ENCODE data around the gene FBXO4. TPM values are rescaled to one million over a fixed set of nuclear protein-coding genes. Genes with fewer than 3 reads are reported as not detected.

Gene FBXO4
- total and polyA plus RNA-seq, 2 experiments from 2014 or later = 0.63 to 0.74 TPM

DNA sequence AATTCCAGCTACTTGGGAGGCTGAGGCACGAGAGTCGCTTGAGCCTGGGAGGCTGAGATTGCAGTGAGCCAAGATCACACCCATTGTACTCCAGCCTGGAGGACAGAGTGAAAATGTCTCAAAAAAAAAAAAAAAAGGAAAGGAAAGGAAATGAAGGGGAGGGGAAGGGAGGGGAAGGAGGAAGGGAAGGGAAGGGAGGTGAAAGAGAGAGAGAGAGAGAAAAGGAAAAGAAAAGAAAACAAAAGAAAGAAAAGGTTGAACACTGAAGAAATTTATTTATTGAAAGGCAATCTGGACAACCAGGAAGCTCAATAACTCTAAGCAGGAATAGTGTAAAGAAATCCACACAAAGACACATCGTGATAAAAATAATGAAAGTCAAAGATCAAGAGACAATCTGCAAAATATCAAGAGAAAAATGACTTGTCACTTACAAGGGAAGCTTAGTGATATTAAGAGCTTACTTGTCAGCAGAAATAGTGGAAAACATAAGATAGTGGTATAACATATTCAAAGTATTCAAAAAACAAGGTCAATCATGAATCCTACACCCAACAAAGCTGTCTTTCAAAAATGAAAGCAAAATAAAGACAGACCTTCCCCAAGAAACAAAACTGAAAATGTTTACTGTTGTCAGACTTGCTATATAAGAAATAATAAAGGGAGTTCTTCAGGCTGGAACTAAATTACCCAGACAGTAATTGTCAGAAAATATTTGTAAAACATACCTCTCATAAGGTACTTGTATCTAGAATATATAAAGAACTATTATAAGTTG is 31.8 kb upstream of the FBXO4 start:
- Mint-ChIP-seq H3K4me3 (no peak overlapping the region), H3K36me3 (ENCODE audit: low read depth) (no peaks in the 10 kb centered on the region), H3K4me1 (no peaks in the 10 kb centered on the region), H3K27me3 (ENCODE audit: insufficient read depth, low read depth, poor library complexity) (peaks cover 3% of the 10 kb centered on the region), H3K9me3 (peaks cover 21% of the 10 kb centered on the region), H3K27ac (no peak overlapping the region)
- Histone ChIP-seq H3K27me3 (ENCODE audit: insufficient read depth) (no peaks in the 10 kb centered on the region), H2AFZ (no peak overlapping the region), H3K36me3 (ENCODE audit: insufficient read depth) (no peaks in the 10 kb centered on the region), H3K4me3 (no peak overlapping the region), H3K79me2 (replicated peaks; ENCODE audit: insufficient read depth) (no peaks in the 10 kb centered on the region), H3K4me1 (ENCODE audit: insufficient read depth) (no peaks in the 10 kb centered on the region), H4K20me1 (replicated peaks; ENCODE audit: insufficient read depth) (no peaks in the 10 kb centered on the region), H3K9me2 (ENCODE audit: insufficient read depth) (0 out of 2 replicates have a peak, but pooled peaks cover 7% of the 10 kb centered on the region), H3F3A (replicated peaks; ENCODE audit: low read depth) (no peaks in the 10 kb centered on the region), H3K4me2 (no peak overlapping the region), H3K27ac (ENCODE audit: low read depth) (no peak overlapping the region)
- ATAC-seq (no peak), DNase-seq (ENCODE audit: low spot score) (no peak)
- TF ChIP-seq ZNF114 (CRISPR knock-in tag; IDR thresholded peaks at IDR 0.05) (no peak), EZH2phosphoT487 (IDR thresholded peaks at IDR 0.05; ENCODE audit: unreplicated experiment) (no peak)

GRCh38 chr5:41896230-41896629 is 28.9 kb upstream of the FBXO4 start:
- Histone ChIP-seq H4K20me1 (replicated peaks; ENCODE audit: insufficient read depth) (no peaks in the 10 kb centered on the region), H3K79me2 (replicated peaks; ENCODE audit: insufficient read depth) (no peaks in the 10 kb centered on the region), H3K27ac (ENCODE audit: low read depth) (no peak overlapping the region), H3K4me1 (ENCODE audit: insufficient read depth) (no peaks in the 10 kb centered on the region), H3K4me2 (no peak overlapping the region), H3K9me2 (ENCODE audit: insufficient read depth) (no peaks in the 10 kb centered on the region; the same call in 1 of the 2 replicates), H3K36me3 (ENCODE audit: insufficient read depth) (no peaks in the 10 kb centered on the region), H3K27me3 (ENCODE audit: insufficient read depth) (no peaks in the 10 kb centered on the region), H3K4me3 (no peak overlapping the region), H3F3A (replicated peaks; ENCODE audit: low read depth) (no peaks in the 10 kb centered on the region), H2AFZ (peak overlapping the region; percentile 90)
- Mint-ChIP-seq H3K36me3 (ENCODE audit: low read depth) (no peaks in the 10 kb centered on the region), H3K27me3 (ENCODE audit: insufficient read depth, low read depth, poor library complexity) (peaks cover 2% of the 10 kb centered on the region), H3K27ac (no peak overlapping the region), H3K4me3 (no peak overlapping the region), H3K9me3 (peaks cover 5% of the 10 kb centered on the region), H3K4me1 (peaks cover 4% of the 10 kb centered on the region; the same call in 1 of the 3 replicates)
- TF ChIP-seq, protein P1, sequence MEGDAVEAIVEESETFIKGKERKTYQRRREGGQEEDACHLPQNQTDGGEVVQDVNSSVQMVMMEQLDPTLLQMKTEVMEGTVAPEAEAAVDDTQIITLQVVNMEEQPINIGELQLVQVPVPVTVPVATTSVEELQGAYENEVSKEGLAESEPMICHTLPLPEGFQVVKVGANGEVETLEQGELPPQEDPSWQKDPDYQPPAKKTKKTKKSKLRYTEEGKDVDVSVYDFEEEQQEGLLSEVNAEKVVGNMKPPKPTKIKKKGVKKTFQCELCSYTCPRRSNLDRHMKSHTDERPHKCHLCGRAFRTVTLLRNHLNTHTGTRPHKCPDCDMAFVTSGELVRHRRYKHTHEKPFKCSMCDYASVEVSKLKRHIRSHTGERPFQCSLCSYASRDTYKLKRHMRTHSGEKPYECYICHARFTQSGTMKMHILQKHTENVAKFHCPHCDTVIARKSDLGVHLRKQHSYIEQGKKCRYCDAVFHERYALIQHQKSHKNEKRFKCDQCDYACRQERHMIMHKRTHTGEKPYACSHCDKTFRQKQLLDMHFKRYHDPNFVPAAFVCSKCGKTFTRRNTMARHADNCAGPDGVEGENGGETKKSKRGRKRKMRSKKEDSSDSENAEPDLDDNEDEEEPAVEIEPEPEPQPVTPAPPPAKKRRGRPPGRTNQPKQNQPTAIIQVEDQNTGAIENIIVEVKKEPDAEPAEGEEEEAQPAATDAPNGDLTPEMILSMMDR (conservative IDR thresholded peaks at IDR 0.05; ENCODE audit: low read depth in 2 of 2) = no peak
- TF ChIP-seq CREB1 (CRISPR knock-in tag; IDR thresholded peaks at IDR 0.05; ENCODE audit: low read depth) = no peak
- no peak for TF ChIP-seq ZNF114 (CRISPR knock-in tag; IDR thresholded peaks at IDR 0.05)
- no peak for TF ChIP-seq ZNF331 (CRISPR knock-in tag; IDR thresholded peaks at IDR 0.05; ENCODE audit: low read depth)
- no peak for TF ChIP-seq EZH2phosphoT487 (IDR thresholded peaks at IDR 0.05; ENCODE audit: unreplicated experiment)
- TF ChIP-seq ZNF462 (CRISPR knock-in tag; IDR thresholded peaks at IDR 0.05) = no peak
- no peak for TF ChIP-seq STAT1 (IDR thresholded peaks at IDR 0.05; ENCODE audit: unreplicated experiment)
- no peak for TF ChIP-seq NANOG (IDR thresholded peaks at IDR 0.05; ENCODE audit: borderline replicate concordance)
- TF ChIP-seq, protein P2, sequence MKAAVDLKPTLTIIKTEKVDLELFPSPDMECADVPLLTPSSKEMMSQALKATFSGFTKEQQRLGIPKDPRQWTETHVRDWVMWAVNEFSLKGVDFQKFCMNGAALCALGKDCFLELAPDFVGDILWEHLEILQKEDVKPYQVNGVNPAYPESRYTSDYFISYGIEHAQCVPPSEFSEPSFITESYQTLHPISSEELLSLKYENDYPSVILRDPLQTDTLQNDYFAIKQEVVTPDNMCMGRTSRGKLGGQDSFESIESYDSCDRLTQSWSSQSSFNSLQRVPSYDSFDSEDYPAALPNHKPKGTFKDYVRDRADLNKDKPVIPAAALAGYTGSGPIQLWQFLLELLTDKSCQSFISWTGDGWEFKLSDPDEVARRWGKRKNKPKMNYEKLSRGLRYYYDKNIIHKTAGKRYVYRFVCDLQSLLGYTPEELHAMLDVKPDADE (IDR thresholded peaks at IDR 0.05) = no peak
- ATAC-seq (no peak), DNase-seq (ENCODE audit: low spot score) (no peak)

All from GM23338 (cell line).